ENCODE results near the gene DNAJB2. TPM values are rescaled to one million over a fixed set of nuclear protein-coding genes. Genes with fewer than 3 reads are reported as not detected.
A peak's percentile ranks its signal among the peaks of the same experiment; 100 is the strongest.

The DNAJB2 gene
- polyA plus RNA-seq, 3 donors, result 1.7 to 55.4 (median 1.9) TPM

GRCh38 chr2:219253753-219254589 is 25.2 kb upstream of the DNAJB2 start, which contains the start of gene TUBA4A:
TUBA4A (minus strand) TSS chr2:219253918; CDS start chr2:219253858, 60 bp downstream.
- peak; percentile 81 to 87 (median 83) for DNase-seq
- WGBS (ENCODE audit: insufficient coverage), result under 1% methylated on average over 69 of the region's 76 CpGs
- Mint-ChIP-seq H3K9me3 (no peaks in the 10 kb centered on the region), H3K27me3 (ENCODE audit: low read depth in 3 of 3) (peaks cover 0 to 3% (median 2%) of the 10 kb centered on the region in 3 donors), H3K27ac (peak within 1 kb of the TSS; percentile 92 to 98 (median 95)), H3K4me1 (peaks cover 47% of the 10 kb centered on the region), H3K36me3 (peaks cover 18 to 25% of the 10 kb centered on the region in 2 donors), H3K4me3 (peak within 1 kb of the TSS; percentile 90 to 96)
- intact Hi-C loops (cut with micrococcal nuclease), result loop anchor here (1.0 to 5.0 kb wide), 4 partner anchors 25 to 77 kb away; partner anchors contain the start of genes ABCB6 (in 2 of the 2), DNAJB2 (in 2 of the 2), CNPPD1 (in 1 of the 2) and RETREG2 (in 1 of the 2)
- Histone ChIP-seq H3K9me3 (replicated peaks in 1 of 2; ENCODE audit: control insufficient read depth in 1 of 2, insufficient read depth in 1 of 2, low read length in 2 of 2) (no peaks in the 10 kb centered on the region), H3K27me3 (ENCODE audit: control insufficient read depth in 2 of 2, insufficient read depth in 2 of 2, low read length in 2 of 2) (no peaks in the 10 kb centered on the region), H3K79me2 (ENCODE audit: insufficient read depth, low read length) (peaks cover 52% of the 10 kb centered on the region), H3K9ac (ENCODE audit: insufficient read depth, low read length, poor library complexity, severe bottlenecking) (peak within 1 kb of the TSS; percentile 84), H3K27ac (ENCODE audit: low read depth in 1 of 2, low read length in 2 of 2) (peak within 1 kb of the TSS; percentile 80 to 90), H3K4me2 (replicated peaks; ENCODE audit: extremely low read depth, low read length, poor library complexity, severe bottlenecking) (peak within 1 kb of the TSS; percentile 95), H2AFZ (ENCODE audit: insufficient read depth, low read depth, low read length, poor library complexity, severe bottlenecking) (peak within 1 kb of the TSS; percentile 89), H3K36me3 (replicated peaks in 1 of 2; ENCODE audit: control insufficient read depth in 1 of 2, insufficient read depth in 2 of 2, low read length in 2 of 2) (peaks cover 14 to 16% of the 10 kb centered on the region in 2 donors), H3K4me1 (ENCODE audit: control insufficient read depth in 1 of 2, insufficient read depth in 2 of 2, low read length in 2 of 2) (peaks cover 47 to 59% of the 10 kb centered on the region in 2 donors), H4K20me1 (ENCODE audit: insufficient read depth, low read length) (peaks cover 30% of the 10 kb centered on the region), H3K4me3 (replicated peaks in 1 of 3; ENCODE audit: low read depth in 2 of 3, low read length in 3 of 3) (peak within 1 kb of the TSS; percentile 88 to 96 (median 88))
- TF ChIP-seq CTCF (IDR thresholded peaks at IDR 0.05), result no peak

- intact Hi-C loops (cut with micrococcal nuclease), result loop anchor here (1.0 to 5.0 kb wide), 4 partner anchors 24 to 77 kb away; partner anchors contain the start of genes ABCB6 (in 2 of the 2), DNAJB2 (in 2 of the 2), CNPPD1 (in 1 of the 2) and RETREG2 (in 1 of the 2)
Observed at GRCh38 chr2:219254590-219255201, 24.5 kb upstream of the DNAJB2 start.

More at GRCh38 chr2:219254590-219255201, 24.5 kb upstream of the DNAJB2 start:
- peak overlapping the region; percentile 92 to 98 (median 95) for H3K27ac Mint-ChIP-seq
- H3K79me2 ChIP-seq (ENCODE audit: insufficient read depth, low read length), result peaks cover 45% of the 10 kb centered on the region
- peaks cover 30% of the 10 kb centered on the region for H4K20me1 ChIP-seq (ENCODE audit: insufficient read depth, low read length)
- no peaks in the 10 kb centered on the region for H3K9me3 Mint-ChIP-seq
- H3K4me2 ChIP-seq (replicated peaks; ENCODE audit: extremely low read depth, low read length, poor library complexity, severe bottlenecking), result peak overlapping the region; percentile 95
- H3K4me3 Mint-ChIP-seq, result peak overlapping the region; percentile 87 to 89
- peaks cover 17 to 19% of the 10 kb centered on the region in 2 donors for H3K36me3 Mint-ChIP-seq
- H3K27me3 ChIP-seq (ENCODE audit: control insufficient read depth in 2 of 2, insufficient read depth in 2 of 2, low read length in 2 of 2), result no peaks in the 10 kb centered on the region
- H3K4me3 ChIP-seq (replicated peaks in 1 of 3; ENCODE audit: low read depth in 2 of 3, low read length in 3 of 3), result peak overlapping the region; percentile 88 to 96 (median 88)
- WGBS (ENCODE audit: insufficient coverage), result 0% methylated on average over 9 of the region's 12 CpGs
- H3K9me3 ChIP-seq (replicated peaks in 1 of 2; ENCODE audit: control insufficient read depth in 1 of 2, insufficient read depth in 1 of 2, low read length in 2 of 2), result no peaks in the 10 kb centered on the region
- peak overlapping the region; percentile 84 for H3K9ac ChIP-seq (ENCODE audit: insufficient read depth, low read length, poor library complexity, severe bottlenecking)
- H3K4me1 Mint-ChIP-seq, result peaks cover 39% of the 10 kb centered on the region
- peaks cover 2 to 4% (median 4%) of the 10 kb centered on the region in 3 donors for H3K27me3 Mint-ChIP-seq (ENCODE audit: low read depth in 3 of 3)
- peak overlapping the region; percentile 89 for H2AFZ ChIP-seq (ENCODE audit: insufficient read depth, low read depth, low read length, poor library complexity, severe bottlenecking)
- TF ChIP-seq CTCF (IDR thresholded peaks at IDR 0.05), result no peak
- peaks cover 14% of the 10 kb centered on the region in 2 donors for H3K36me3 ChIP-seq (replicated peaks in 1 of 2; ENCODE audit: control insufficient read depth in 1 of 2, insufficient read depth in 2 of 2, low read length in 2 of 2)
- peaks cover 40 to 51% of the 10 kb centered on the region in 2 donors for H3K4me1 ChIP-seq (ENCODE audit: control insufficient read depth in 1 of 2, insufficient read depth in 2 of 2, low read length in 2 of 2)
- peak overlapping the region; percentile 80 to 90 for H3K27ac ChIP-seq (ENCODE audit: low read depth in 1 of 2, low read length in 2 of 2)
- peak; percentile 68 to 84 (median 77) for DNase-seq

Data from CD14-positive monocyte (primary cell).